Activated T-cell treated with anti-CD3 and anti-CD28 coated beads, Interleukin-2, amount 50 U/mL, for 48 hours (primary cell): ENCODE results near the gene ETF1.

Experiments used
- DNase-seq, 2 experiments: peaks; one replicate each; pipeline ENCODE4 v3.0.0-alpha.2; 2020

Gene ETF1

DNA sequence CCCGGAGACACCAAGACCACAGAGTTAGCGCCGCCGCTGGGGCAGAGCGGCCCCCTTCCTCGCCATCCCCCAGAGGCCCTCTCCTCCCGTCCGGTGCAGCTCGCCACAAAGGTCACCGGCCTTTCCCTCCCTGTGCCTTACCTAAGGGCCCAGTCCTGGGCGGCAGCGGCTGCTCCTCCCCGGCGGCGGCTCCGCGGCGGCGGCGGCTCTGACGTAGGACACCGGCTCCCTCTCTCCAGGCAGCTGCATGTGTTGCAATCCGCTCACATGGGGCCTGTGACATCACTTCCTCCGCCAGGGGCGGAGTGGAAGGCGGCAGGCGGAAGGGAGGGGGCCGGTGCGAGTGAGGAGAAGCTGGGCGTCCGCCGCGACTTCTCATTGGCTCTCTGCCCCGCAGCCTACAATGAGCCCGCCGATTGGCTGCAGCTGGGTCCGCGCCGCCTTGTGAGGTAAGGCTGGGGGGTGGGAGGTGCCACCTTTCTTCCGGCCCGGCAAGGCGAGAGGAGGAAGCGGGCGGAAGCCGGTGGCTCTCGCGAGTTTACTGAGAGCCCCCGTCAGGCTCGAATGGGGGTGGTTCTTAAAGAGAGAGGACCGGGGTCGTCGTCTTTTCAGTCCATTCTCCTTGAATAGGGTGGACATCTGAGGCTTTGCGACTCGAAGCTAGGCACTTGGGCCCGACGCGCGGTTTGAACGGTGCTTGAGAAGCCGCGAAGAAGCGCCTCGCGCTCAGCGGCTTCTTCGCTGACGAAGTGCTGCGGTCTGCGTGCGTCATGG is at the start of gene ETF1:
ETF1 (minus strand) TSS at position 281 of the 774 bp plus-strand sequence. CDS start 318 bp downstream, outside the sequence.
- peak; percentile 99 for DNase-seq

DNA sequence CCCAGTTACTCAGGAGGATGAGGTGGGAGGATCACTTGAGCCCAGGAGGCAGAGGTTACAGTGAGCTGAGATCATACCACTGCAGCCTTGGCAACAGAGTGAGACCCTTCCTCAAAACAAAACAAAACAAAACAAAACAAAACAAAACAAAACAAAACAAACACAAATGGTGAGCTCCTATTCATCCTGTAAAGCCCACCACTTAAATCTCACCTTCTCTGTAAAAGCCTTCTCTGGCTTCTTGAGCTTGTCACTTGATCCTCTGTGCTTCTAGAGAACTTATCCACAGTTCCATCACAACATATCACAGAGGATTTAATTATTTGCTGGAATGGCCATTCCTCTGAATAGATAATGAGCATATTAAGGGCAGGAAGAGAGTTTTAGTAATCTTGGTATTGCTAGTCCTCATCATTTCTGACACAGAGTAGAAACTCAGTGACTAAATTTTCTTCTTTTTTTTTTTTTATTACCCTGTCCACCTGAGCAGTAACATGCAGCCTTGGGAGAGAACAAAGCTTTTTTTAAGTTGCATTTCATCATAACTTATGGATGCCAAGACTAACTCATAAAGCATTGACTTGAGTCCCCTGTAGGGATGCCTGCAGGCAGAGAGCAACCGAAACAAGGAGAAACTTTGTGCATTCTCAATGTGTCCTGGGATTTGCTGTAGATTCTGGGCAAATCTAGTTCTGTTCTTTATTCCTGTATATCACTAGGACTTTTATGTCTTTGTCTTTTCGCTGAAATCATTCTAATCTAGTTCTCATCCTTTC is 45.2 kb upstream of the ETF1 start:
- no peak for DNase-seq

DNA sequence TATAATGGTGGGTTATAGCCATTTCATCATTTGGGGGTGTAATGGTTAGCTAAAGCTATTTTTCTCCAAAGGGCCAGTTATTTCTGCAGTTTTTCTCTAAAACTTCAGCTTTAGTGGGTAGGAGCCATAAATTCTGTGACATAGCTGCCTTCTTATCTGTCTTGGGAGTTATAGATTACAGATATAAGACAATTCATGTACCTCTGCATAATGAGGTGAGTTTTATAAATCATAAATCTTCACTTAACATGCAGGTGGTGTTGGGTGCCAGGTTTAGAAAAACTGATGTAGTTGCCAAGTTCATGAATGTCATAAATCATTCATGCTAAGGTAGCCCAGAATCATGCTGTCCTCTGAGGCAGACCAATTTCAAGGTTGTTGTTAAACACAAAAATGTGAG is 42.1 kb upstream of the ETF1 start:
- no peak for DNase-seq

DNA sequence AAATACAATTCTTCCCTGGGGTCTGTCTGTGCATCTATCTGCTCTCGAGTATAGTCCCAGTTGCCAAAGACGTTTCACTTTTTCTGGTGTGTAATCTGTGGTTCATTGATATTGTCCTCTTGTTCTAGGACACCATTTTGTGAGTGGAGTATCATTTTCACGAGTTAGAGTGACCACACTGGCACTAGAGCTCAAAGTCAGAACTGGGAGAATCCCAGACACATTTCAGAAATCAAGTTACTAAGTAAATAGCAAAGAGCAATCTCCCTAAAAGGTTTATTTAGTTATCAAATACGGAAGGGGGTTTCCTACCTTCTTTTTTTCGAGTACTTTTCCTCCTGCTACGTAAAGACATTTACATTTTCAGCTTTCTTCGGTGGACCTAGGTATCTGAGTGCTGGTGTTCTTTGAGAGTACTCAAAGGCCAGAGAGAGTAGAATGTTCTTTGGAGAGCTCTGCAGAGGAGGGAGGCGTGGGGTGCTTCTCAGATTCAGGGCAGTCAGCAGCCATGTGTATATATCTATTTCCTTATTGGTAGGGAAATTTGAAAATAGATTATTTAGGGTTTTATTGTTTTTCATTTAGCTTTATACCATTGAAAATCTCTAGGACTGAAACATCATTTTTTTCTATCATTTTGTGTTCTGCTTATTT is 41.1 kb upstream of the ETF1 start:
- DNase-seq: no peak

DNA sequence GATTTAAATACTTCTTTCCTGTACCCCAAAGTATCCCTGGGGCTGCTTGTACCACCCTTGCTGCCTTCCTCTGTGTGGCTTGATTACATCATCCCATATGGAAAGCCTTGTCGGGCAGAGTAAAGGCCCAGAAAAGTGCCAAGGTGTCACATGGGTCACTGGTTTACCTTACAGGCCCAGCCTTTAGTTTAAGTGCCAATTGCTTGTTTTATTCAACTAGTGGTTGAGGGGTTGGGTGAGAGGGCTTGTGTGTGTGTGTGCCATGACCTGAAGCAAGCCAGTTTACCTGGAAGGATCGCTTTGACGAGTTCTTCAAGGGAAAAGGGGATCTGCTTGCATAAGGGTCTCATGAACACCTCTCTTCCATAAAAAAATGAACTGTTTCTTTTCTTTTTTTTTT is 39.9 kb upstream of the ETF1 start:
- DNase-seq: no peak

DNA sequence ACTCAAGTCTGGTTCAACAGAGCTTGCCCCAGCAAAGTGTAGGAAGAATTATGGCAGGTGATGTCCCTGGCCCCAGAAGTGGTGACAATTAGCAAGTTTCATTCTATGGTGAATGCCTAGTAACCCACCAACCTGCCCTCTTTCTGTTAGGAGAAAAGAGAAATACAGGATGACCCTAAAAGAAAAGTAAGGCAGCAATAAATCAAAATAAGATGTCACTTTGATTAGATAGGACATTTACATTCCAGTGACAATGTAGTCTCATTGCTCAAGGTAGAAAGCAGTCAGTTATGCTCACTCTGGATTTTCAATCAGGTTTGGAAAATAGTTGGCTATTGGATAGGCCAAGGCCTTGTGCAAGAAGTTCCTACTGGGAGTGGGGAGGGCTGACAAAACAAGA is 37.7 kb upstream of the ETF1 start:
- no peak for DNase-seq

DNA sequence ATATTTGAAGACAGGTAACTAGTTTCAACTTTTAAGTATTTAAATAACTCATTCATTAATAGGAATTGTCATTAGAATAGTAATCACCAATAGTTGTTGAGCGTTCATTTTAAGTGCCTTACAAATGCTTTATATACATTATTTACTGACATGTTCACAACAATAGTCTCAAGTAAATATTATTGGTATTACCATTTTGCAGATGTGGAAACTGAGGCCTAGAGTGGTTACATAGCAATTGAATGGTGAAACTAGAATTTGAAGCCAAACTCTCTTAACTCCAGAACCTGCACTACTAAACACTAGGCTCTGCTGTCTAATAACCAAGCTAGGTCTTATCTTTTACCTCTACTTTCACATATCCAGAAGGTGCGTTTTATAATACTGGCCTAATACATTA is 37.0 kb upstream of the ETF1 start:
- DNase-seq: no peak

DNA sequence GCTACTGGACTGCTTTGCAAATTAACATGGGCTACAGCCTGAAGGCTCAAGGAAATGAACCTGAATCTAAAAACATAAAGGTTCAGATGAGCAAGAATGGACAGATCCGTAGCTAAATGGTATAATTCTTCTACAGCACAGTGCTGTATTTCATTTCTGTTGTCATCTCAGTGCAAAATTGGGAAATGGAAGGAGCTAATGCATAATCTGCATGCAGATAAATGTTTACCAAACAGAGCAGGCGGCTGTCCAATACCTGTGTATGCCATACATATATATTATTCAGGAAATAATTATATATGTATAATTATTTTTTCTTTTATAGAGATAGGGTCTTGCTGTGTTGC is 36.5 kb upstream of the ETF1 start:
- DNase-seq: no peak

DNA sequence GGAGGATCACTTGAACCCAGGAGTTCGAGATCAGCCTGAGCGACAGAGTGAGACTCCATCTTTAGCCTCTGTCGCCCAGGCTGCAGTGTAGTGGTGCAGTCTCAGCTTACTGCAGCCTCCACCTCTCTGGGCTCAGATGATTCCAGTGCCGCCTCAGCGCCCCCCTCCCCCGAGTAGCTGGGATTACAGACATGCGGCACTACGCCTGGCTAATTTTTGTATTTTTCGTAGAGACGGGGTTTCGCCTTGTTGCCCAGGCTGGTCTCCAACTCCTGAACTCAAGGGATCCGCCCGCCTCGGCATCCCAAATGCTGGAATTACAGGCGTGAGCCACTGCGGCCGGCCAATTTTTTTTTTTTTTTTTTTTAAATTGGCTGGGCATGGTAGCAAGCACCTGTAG is 34.4 kb upstream of the ETF1 start:
- no peak for DNase-seq

DNA sequence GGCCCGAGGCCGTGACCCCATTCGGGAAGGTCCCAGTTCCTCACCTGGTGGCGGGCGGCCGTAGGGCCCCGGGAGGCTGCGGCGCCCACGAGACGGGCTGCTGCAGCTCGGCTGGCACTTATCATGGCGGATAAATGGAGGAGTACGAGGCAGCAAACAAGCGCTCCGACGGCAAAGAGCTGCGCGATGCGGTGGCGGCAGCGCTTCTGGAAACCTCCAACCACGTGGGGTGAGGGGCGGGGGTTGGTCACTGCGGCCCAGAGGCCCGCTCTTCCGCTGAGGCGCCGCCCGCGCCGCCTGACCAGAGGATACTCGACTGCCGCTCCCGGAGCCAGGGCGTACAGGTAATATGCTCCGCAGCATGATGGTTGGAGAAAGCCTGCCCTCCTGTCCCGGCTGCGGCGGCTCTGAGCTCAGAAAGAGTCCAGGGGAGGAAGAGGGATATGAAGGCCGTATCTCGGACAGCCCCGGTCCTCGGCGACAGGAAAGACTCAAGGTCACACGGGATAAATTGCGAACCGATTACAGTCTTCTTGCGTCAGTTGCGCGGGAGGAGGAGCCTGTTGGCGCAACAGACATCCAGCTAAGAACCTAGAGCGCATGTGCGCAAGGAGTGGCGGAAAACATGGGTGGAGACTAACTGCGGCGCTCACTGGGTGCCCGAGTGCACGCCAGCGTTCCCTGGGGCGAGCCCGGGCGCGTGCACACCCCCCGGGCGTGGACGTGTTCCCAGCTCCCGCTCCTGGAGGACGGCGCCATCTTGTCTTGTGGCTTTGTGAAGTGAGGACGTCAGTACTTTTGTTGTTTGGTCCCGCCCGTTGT is 32.4 kb upstream of the ETF1 start, which contains the start of gene HSPA9:
HSPA9 (minus strand) TSS at position 208 of the 822 bp plus-strand sequence; CDS start at position 125, 83 bp downstream.
- peak; percentile 97 to 98 for DNase-seq

DNA sequence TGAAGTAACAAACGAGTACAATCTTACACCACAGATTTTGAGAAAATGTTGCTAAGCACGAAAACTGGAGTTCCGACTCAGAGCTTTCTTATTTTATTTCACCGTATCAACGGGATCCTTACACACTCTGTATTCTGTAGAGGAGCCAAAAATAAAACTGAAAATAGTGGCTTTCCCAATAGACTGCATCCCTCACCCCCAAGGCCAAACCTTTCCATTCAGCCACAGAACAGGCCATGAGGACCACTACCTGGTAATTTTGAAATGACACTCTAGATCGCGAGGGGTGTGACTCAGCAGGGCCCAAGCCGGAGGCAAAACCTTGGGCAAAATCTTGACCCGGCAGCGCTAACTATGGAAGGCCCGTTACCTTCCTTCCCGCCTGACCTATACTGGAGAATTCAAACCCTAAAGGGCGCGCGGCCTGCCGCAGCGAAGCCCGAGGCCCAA is 31.7 kb upstream of the ETF1 start:
- DNase-seq: no peak

DNA sequence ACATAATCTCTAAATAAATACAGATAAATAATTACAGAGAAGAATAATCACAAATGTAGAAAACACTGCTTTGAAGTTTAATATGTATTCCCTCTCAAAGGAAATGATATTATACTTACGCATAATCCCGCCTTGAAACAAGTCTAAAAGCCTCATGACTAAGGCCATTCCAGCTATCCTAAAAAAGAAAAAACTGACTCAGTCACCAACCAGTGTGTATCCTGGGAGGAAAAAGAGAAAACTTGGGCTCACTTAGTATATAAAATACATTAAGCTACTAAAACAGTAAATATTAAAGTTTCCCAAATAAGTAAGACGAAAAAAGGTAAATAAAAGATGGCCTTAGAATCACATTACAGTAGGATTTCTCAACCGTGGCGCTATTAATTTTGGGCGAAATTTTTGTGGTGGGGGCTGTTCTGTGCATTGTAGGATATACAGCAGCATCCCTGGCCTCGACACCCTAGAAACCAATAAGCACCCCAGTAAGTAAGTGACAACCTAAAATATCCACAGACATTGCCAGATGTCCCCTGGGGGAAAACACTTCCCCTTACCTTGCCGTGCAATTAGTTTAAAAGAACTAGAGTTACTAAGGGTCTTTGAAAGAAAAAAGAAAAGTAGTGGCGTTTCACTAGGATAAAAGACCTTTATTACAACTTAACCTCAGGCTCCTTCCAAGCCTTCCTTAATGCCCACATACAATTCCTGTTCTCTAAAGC is 31.1 kb upstream of the ETF1 start:
- DNase-seq: no peak

DNA sequence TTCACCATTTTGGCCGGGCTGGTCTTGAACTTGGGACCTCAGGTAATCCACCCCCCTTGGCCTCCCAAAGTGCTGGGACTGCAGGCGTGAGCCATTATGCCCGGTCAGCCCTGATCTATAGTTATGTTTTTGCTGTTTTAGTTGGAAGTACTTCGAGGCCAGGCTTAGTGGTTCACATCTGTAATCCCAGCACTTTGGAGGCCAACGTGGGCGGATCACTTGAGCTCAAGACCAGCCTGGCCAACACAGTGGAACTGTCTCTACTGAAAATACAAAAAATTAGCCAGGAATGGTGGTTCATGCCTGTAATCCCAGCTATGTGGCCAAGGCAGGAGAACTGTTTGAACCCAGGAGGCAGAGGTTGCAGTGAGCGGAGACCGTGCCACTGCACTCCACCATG is 30.2 kb upstream of the ETF1 start:
- no peak for DNase-seq

DNA sequence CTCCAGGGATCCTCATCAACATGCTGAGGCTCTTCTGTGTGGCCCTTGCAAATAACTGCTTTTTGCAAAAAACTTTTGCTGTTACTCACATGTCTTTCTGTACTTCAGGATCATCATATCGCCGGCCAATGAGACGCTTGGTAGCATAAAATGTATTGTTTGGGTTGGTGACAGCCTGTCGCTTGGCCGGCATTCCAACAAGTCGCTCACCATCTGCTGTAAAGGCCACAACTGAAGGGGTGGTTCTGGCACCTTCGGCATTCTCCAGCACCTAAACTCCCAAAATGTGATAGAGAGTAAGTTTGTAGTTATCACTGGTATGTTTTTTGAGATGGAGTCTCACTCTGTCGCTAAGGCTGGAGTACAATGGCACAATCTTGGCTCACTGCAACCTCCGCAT is 27.8 kb upstream of the ETF1 start:
- DNase-seq: no peak

DNA sequence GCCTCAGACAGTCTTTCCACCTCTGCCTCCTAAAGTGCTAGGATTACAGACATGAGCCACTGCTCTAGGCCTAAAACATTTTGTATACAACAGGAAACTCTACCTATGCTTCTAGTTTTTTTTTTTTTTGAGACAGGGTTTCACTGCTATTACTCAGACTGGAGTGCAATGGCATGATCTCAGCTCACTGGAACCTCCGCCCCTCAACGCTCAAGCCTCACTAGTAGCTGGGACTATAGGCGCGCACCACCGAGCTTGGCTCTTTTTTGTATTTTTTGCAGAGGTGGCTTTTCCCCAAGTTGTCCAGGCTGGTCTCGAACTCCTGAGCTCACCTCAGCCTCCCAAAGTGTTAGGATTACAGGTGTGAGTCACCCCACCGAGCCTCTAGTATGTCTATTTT is 26.7 kb upstream of the ETF1 start:
- DNase-seq: no peak

DNA sequence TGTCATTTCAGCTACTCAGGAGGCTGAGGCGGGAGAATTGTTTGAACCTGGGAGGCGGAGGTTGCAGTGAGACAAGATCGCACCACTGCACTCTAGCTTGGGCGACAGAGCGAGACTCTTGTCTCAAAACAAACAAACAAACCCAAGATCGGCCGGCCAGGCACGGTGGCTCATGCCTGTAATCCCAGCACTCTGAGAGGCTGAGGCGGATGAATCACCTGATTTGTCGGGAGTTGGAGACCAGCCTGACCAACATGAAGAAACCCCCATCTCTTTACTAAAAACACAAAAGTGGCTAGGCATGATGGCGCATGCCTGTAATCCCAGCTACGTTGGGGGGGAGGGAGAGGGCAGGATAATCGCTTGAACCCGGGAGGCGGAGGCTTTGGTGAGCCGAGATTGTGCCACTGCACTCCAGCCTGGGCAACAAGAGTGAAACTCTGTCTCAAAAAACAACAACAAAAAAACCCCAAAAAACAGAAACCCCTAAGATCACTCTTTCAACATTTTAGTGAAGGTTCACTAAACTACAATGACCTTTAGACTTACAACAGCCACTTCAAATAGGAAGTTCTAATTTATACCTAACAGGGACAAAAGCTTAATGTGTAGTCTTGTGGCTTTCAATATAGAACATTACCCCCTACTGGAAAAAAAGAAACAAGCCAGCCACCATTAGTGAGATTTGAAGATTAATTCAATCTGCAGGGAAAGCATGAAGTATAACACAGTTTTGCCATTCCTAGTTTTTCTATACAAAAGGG is 25.2 kb upstream of the ETF1 start:
- no peak for DNase-seq

DNA sequence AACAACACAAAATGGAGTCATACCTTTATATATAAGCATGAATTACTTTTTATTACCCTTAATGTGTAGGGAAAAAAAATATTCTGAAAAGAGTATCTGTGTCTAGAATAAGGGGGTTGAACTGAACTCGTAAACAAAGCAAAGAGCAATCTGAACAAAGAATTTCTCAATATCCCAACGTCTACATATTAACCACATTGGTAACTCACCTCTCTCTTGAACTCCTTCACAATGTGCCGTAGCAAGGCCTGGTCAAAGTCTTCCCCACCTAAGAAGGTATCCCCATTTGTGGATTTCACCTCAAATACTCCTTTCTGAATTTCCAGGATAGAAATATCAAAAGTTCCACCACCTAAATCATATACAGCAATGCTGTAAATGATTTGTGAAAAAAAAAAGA is 23.8 kb upstream of the ETF1 start:
- DNase-seq: no peak

DNA sequence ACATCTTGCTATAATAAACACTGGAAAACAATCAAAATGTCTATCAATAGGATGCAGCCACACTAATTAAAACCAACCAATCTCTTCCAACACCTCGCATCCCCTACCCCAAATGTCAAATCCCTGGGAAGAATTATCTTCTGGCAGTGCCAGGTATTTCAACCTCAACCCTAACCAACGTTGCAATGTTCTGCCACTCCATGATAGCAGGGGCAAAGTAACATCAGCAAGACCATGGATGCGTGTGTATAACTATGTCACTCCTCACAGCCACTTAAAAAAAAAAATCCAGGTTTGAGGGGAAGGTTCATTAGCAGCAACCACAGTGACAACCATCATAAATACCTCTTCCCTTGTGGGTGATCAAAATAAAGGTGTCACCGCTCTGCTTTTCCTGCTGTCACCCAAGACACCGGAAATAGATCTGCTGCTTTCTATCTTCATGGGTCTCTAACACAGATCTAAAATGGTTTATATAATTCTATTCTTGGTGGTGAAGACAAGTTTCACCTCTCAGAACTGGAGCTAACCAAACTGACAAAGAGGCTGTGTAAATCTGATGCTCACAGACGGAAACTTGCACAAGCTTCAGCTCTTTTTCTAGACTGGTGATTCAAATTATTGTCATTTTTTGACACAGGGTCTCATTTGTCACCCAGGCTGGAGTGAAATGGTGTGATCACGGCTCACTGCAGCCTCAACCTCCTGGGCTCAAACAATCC is 22.2 kb upstream of the ETF1 start:
- DNase-seq: no peak

DNA sequence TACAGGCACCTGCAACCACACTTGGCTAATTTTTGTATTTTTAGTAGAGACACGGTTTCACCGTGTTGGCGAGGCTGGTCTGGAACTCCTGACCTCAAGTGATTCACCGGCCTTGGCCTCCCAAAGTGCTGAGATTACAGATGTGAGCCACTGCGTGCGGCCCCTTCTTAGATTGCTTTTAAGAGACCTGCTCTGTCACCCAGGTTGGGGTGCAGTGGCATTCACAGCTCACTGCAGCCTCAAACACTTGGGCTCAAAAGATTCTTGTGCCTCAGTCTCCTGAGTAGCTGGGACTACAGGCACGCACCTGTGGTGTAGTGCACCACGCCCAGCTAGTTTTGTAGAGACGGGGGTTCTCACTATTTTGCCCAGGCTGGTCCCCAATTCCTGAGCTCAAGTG is 21.2 kb upstream of the ETF1 start:
- DNase-seq: no peak

DNA sequence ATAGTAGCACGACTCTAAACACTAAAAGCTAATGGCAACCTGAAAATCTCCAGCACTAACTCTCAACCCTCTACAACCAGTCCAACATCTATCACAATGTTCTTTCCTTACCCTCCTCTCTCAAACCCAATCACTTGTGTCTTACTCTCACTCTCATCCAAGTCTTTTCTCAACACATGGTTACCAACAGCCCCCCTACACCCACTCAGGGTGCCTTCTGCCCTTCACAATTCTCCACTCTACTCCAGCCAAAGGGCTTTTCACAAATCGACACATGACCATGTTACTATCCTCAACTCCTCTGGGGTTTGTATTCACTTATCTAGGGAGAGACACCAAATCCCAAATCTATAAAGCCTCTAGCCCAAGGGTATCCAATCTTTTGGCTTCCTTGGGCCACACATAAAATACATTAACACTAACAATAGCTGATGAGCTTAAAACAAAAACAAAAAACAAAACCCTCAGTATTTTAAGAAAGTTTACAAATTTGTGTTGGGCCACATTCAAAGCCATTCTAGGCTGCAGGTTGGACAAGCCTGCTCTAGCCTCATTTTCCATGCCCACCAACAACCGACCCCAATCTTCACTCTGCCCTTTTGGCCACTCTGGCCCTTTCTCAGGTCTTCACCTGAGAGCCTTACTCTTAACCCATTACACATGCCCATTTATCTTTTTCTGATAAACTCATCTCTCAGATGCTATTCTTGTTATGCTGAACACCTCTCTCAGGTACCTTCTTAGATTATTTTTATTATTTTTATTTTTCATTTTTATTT is 20.5 kb upstream of the ETF1 start:
- DNase-seq: no peak
